Measurements from ENCODE around the gene BATF. TPM values are rescaled to one million over a fixed set of nuclear protein-coding genes. Genes with fewer than 3 reads are reported as not detected.

The BATF gene
- total and polyA plus RNA-seq, 2 of the 8 experiments (the other 6 are each of a cell fraction or from before 2014, with no cell fraction given), result not detected

DNA sequence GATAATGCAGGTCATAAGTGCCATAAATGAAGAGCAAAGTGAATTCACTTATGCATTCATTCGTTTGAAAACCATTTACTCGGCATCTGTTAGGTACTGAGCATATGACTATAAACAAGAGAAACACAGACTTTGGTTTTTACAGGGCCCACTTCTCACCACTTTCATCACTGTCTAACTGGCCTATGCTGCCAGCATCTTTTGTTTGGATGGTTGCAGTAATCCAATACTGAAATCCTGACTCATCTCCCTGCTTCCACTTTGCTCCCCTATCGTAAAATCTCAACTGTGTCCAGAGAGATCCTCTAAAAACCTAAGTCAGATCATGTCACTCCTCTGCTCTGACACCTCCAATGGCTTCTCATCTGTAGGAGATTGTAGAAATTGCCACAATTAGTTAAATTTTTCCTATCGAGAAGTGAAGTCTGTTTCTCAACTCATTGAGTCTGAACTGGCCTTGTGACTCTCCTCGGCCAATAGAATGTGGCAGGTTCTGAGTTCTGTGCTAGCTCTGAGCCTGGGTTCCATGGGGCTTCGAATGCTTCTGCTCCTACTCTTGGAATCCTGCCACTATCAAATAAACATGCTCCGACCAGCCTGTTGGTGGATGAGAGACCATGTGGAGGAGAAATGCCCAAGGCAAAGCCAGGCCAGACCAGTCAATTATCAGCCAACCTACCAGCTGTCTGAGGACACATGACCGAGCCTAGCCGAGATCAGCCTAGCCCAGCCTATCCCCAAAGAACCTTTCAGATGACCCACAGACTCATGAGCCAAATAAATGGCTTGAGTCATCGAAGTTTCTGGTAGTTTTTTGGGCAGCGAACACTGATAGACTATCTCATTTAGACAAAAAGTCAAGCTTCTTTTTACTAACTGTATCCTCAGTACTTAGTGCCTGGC lies 2.2 kb upstream of the BATF start:
- Histone ChIP-seq H2AK5ac (ENCODE audit: low read depth, low read length) (no peak overlapping the region), H3K27me3 (replicated peaks in 1 of 4; ENCODE audit: control insufficient read depth in 3 of 4, extremely low read depth in 1 of 4, insufficient read depth in 3 of 4, low read length in 3 of 4) (no peaks in the 10 kb centered on the region), H3K9ac (replicated peaks in 1 of 4; ENCODE audit: extremely low read depth in 1 of 4, low read depth in 3 of 4, low read length in 3 of 4) (no peak overlapping the region), H3K14ac (ENCODE audit: insufficient read length) (no peak overlapping the region), H2BK20ac (ENCODE audit: low read length) (no peak overlapping the region), H3K79me2 (ENCODE audit: control insufficient read depth in 1 of 2, insufficient read depth in 2 of 2, low read length in 2 of 2) (no peaks in the 10 kb centered on the region), H3K4me1 (replicated peaks in 1 of 4; ENCODE audit: control insufficient read depth in 3 of 4, insufficient read depth in 4 of 4, low read length in 3 of 4) (peaks cover 0 to 2% (median under 1%) of the 10 kb centered on the region in 4 experiments; a peak in 2 of 7 replicates), H3K36me3 (ENCODE audit: control insufficient read depth in 2 of 4, insufficient read depth in 4 of 4, low read length in 3 of 4) (no peaks in the 10 kb centered on the region), H2BK12ac (ENCODE audit: low read depth, low read length) (no peak overlapping the region), H3K4ac (replicated peaks; ENCODE audit: insufficient read length, low read depth, low read length) (no peak overlapping the region), H3K23me2 (ENCODE audit: low read depth, low read length) (no peaks in the 10 kb centered on the region), H2BK120ac (replicated peaks; ENCODE audit: low read depth, low read length) (no peak overlapping the region), H3K9me3 (ENCODE audit: insufficient read depth in 2 of 2, low read depth in 1 of 2, low read length in 1 of 2) (no peaks in the 10 kb centered on the region), H4K20me1 (replicated peaks in 1 of 2; ENCODE audit: control insufficient read depth in 1 of 2, insufficient read depth in 2 of 2, low read length in 2 of 2) (no peaks in the 10 kb centered on the region), H3K18ac (ENCODE audit: extremely low read depth, low read length) (no peak overlapping the region), H3K4me2 (ENCODE audit: insufficient read depth in 1 of 2, low read depth in 2 of 2, low read length in 2 of 2) (no peak overlapping the region), H3K23ac (ENCODE audit: insufficient read length) (no peak overlapping the region), H3K4me3 (ENCODE audit: extremely low read depth in 1 of 4, insufficient read depth in 2 of 4, low read depth in 3 of 4, low read length in 4 of 4) (no peak overlapping the region), H3K27ac (ENCODE audit: low read depth, low read length) (no peak overlapping the region), H4K8ac (ENCODE audit: extremely low read depth, insufficient read depth, low read length) (no peak overlapping the region), H4K5ac (ENCODE audit: insufficient read length, low read depth, low read length) (no peak overlapping the region), H3K56ac (replicated peaks; ENCODE audit: insufficient read length, low read depth, low read length) (no peak overlapping the region), H2AFZ (ENCODE audit: low read length) (no peak overlapping the region), H3K79me1 (ENCODE audit: low read depth, low read length) (no peaks in the 10 kb centered on the region), H2BK5ac (ENCODE audit: low read depth, low read length) (no peak overlapping the region), H4K91ac (replicated peaks; ENCODE audit: insufficient read length, low read length) (no peak overlapping the region), H2BK15ac (ENCODE audit: low read length) (no peak overlapping the region)
- ChIA-PET CTCF (ENCODE audit: partially characterized antibody) (interaction anchor here (0.6 to 11.7 kb wide), 18 partner anchors 8 to 1357 kb away, joined by 3 to 135 read pairs (median 4); no protein-coding TSS in a partner anchor), POLR2A (ENCODE audit: partially characterized antibody) (interaction anchor here (1.0 kb wide), 1 partner anchor 9 kb away, joined by 3 read pairs; no protein-coding TSS in a partner anchor)
- no peak for DNase-seq (ENCODE audit: low read depth in 1 of 2, low spot score in 2 of 2)
- no peak for FAIRE-seq
- WGBS, 2 experiments (ENCODE audit: extremely low coverage in 1 of 2, insufficient coverage in 1 of 2, insufficient read length in 1 of 2, insufficient replicate concordance in 2 of 2, low coverage in 1 of 2, low lambda C conversion rate in 2 of 2, missing lambda C conversion rate in 1 of 2), result 90% methylated on average over 11 of the region's 11 CpGs; no CpG with 5 or more reads in 1 of the 2 experiments
- no peak for TF ChIP-seq CBX8 (IDR thresholded peaks at IDR 0.05; ENCODE audit: borderline replicate concordance, low read depth, low read length)
- no peak for TF ChIP-seq HDAC2 (IDR thresholded peaks at IDR 0.05; ENCODE audit: borderline replicate concordance in 1 of 2, low read depth in 2 of 2, low read length in 2 of 2)
- no peak for TF ChIP-seq ASH2L (IDR thresholded peaks at IDR 0.05; ENCODE audit: low read length)
- TF ChIP-seq NANOG (IDR thresholded peaks at IDR 0.05; ENCODE audit: insufficient read depth, low read depth, low read length, poor library complexity, severe bottlenecking), result no peak
- no peak for TF ChIP-seq CHD1 (IDR thresholded peaks at IDR 0.05; ENCODE audit: low read depth, low read length)
- TF ChIP-seq, protein P1, sequence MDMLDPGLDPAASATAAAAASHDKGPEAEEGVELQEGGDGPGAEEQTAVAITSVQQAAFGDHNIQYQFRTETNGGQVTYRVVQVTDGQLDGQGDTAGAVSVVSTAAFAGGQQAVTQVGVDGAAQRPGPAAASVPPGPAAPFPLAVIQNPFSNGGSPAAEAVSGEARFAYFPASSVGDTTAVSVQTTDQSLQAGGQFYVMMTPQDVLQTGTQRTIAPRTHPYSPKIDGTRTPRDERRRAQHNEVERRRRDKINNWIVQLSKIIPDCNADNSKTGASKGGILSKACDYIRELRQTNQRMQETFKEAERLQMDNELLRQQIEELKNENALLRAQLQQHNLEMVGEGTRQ (IDR thresholded peaks at IDR 0.05; ENCODE audit: low read length), result no peak
- TF ChIP-seq POLR2AphosphoS5 (IDR thresholded peaks at IDR 0.05; ENCODE audit: low read depth, low read length), result no peak
- no peak for TF ChIP-seq POLR2A (IDR thresholded peaks at IDR 0.05; ENCODE audit: control extremely low read depth in 1 of 2, low read depth in 2 of 2, low read length in 2 of 2)
- TF ChIP-seq SP1 (IDR thresholded peaks at IDR 0.05; ENCODE audit: low read depth, low read length), result no peak
- TF ChIP-seq CREB1 (IDR thresholded peaks at IDR 0.05), result no peak

Measured in H1 (cell line).